ENCODE results near the gene ORC4. TPM values are rescaled to one million over a fixed set of nuclear protein-coding genes. Genes with fewer than 3 reads are reported as not detected.

The ORC4 gene
- total and polyA plus RNA-seq, 2 of the 8 experiments (the other 6 are each of a cell fraction or from before 2014, with no cell fraction given), result 22.7 to 63.7 TPM

GRCh38 chr2:147917161-147917560, 103.4 kb downstream of the ORC4 start (continued):
- TF ChIP-seq KDM4A (IDR thresholded peaks at IDR 0.05; ENCODE audit: low read depth, low read length, severe bottlenecking), result no peak
- TF ChIP-seq RFX5 (IDR thresholded peaks at IDR 0.05; ENCODE audit: borderline replicate concordance, low read depth, low read length), result no peak
- no peak for TF ChIP-seq TAF1 (IDR thresholded peaks at IDR 0.05; ENCODE audit: low read depth, low read length)

All from H1 (cell line).